CD4-positive, alpha-beta T cell treated with Interleukin-4 for 1 hour (primary cell): ENCODE results near the gene MED22.
"Not testable (repeated sequence)": the region's sequence is repeated elsewhere in the genome, so short reads cannot be mapped to it uniquely, and the experiment has no call there.

Experiments used
- DNase-seq, 2 donors: peaks; one replicate each; pipeline ENCODE4 v3.0.0-alpha.2; 2020 to 2022

Gene MED22

GRCh38 chr9:133333566-133333965 is 14.4 kb downstream of the MED22 start:
- DNase-seq: no peak

DNA sequence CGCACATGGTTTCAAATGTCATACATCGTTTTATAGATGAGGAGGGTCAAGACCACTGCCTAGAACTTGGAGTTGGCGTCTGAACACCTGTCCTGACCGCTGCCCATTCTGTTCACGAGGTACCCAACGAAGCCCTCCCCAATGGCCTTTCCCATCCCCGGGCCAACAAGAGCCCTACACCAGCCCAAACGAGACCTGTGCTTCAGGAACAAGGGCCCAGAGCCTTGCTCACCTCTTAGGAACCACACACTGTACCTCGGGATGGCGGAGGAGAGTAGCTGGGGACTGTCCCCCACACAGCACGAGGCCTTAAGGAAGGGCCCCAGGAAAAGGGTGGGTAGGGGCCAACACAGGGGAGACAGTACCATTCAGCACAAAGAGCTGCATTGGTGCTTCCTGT is 14.9 kb downstream of the MED22 start:
- DNase-seq: no peak

DNA sequence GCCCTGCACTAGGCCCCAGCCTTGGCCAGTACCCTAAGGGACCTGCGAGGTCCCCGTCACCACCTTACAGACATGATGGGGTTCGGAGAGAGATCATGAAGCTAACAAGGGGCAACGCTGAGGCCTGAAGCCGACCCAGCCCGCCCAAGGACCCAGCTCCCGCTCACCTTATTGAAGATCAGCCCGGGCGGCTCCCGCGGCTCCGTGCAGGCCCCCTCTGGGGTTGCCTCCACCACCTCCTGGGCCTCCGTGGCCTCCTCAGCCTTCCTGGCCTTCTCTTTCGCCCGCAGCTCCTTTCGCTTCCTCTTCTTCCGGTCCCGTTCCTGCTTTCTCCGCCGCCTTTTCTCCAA is 15.6 kb downstream of the MED22 start:
- no peak for DNase-seq

GRCh38 chr9:133331641-133332380 is 16.1 kb downstream of the MED22 start:
- DNase-seq: no peak

DNA sequence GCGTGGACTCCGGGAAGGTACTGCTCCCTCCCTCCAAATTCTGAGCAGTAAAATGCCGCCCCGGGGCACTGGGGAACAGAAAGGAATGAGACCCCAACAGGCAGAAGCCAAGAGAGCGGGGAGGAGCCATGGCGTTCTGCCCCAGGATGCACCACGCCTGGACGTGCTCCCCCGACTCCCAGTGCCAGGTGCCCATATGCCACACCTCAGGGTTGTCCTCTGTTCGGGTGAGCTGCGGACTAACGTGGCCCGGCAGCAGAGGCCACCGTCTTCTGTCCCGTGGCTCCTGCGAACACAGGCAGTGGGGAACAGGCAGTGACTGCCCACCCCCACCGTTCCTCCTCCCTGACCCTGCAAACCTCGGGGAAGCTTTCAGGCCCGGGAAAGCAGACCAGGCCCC is 16.7 kb downstream of the MED22 start:
- DNase-seq: no peak

DNA sequence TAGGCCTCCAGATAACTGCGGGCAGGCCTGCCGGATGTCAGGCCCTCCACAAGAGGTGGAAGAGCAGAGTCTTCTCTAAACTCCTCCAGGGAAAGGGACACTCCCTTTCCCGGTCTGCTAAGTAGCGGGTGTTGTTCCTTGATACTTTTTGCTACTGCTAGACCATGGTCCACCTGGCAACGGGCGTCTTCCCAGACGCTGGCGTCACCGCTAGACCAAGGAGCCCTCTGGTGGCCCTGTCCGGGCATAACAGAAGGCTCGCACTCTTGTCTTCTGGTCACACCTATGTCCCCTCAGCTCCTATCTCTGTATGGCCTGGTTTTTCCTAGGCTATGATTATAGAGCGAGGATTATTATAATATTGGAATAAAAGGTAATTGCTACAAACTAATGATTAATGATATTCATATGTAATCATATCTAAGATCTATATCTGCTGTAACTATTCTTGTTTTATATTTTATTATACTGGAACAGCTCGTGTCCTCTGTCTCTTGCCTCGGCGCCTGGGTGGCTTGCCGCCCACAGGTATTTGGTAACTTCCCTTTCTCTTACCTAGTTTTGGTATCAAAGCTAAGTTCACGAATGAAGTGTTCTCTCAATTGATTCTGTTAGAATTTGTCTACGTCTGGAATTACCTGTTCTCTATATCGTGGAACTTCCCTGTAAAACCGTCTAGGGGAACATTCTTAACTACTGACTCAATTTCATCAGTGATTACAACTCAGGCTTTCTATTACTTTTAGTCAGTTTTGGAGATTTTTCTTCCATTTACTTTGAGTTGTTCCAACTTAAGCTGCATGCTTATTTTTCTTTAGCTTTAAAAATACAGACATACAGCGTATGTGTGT is 18.4 kb downstream of the MED22 start:
- DNase-seq: not testable (repeated sequence)

GRCh38 chr9:133327834-133328484 is 20.0 kb downstream of the MED22 start:
- DNase-seq: no peak

- DNase-seq: not testable (repeated sequence)
These were observed 20.9 kb downstream of the MED22 start for GRCh38 chr9:133327021-133327420.

GRCh38 chr9:133323991-133324703 is 23.8 kb downstream of the MED22 start:
- DNase-seq: no peak

- no peak for DNase-seq
These were observed 24.7 kb downstream of the MED22 start for GRCh38 chr9:133323211-133323610.

GRCh38 chr9:133322701-133323100 is 25.2 kb downstream of the MED22 start:
- DNase-seq: no peak

- no peak for DNase-seq
These were observed 26.5 kb downstream of the MED22 start for GRCh38 chr9:133321411-133321935.

DNA sequence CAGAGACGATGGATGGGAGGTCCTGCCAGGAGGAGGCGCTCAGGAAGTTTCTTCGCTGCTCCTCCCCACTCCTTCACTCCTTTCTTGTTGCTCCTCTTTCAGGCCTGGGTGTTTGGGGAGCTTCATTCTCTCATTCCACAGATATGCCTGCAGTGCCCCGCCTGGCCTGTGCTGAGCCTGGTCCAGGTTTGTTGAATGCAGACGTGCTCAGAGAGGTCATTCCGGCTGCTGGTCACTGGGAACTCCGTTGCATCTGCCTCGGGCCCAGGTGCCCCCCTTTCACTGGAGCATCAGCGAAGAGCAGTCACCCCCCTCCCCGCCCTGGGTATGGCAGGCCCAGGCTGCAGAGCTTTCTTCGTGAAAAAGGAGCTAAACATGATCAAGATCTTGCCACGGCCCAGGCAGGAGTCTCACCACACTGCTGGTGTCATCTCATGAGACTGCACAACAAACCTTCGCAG is 27.5 kb downstream of the MED22 start:
- no peak for DNase-seq

- DNase-seq: not testable (repeated sequence)
These were observed 30.4 kb downstream of the MED22 start for GRCh38 chr9:133317551-133317950.

GRCh38 chr9:133315997-133316396 is 31.9 kb downstream of the MED22 start:
- DNase-seq: no peak

GRCh38 chr9:133309608-133310007 is 38.3 kb downstream of the MED22 start:
- no peak for DNase-seq

- DNase-seq: no peak
These were observed 40.6 kb downstream of the MED22 start for GRCh38 chr9:133307301-133307700.

DNA sequence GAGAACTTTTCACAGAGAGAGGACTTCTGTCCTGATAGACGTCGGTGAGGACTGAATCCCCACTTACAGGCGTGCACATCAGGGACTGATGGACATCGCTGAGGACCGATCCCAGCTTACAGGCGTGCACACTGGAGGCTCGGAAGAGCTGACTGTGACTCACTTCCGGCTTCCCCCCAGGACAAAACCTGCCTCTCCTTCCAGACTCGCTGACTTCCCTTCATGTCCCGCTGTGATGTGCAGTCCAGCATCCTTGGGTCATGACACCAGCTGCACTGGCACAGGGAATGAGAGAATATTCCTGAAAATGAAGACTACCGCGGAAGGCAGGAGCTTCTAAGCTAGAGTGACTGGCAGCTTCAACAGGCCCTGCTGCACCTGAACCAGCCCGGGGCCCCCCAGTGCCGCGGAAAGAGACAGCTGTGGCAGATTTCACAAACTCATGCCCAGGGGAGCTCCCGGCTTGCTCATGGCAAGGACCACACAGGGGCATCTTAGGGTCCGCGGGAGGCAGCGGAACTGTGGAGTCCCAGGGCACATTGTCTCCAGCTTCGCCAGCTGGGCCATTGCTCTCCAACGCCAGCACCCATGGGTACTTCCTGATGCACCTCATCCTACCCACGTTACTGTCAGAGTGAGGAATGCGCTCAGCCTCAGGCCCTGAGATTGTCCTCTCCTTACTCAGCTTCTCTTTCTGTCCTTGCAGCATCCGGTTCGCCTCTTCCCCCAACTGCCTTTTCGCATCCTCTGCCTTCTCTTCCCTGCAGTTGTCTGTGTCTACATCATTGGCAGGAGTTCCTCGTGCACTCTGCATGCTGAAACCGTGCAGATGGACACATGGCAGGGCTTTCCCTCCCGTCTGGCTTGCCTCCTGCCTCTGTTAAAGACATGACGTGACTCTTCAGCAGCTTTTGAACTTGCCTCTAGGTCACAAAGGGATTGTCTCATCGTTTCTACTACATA is 41.4 kb downstream of the MED22 start:
- no peak for DNase-seq

- no peak for DNase-seq
These were observed 42.2 kb downstream of the MED22 start for GRCh38 chr9:133305731-133306130.

GRCh38 chr9:133304477-133305377 is 43.2 kb downstream of the MED22 start:
- no peak for DNase-seq

GRCh38 chr9:133304158-133304470 is 43.8 kb downstream of the MED22 start:
- no peak for DNase-seq
